Fibroblast of gingiva (primary cell): ENCODE results near the gene HNRNPUL2.
"Not testable (repeated sequence)": the region's sequence is repeated elsewhere in the genome, so short reads cannot be mapped to it uniquely, and the experiment has no call there.

Experiments used
- DNase-seq: peaks from one replicate; pipeline ENCODE4 v3.0.0-alpha.2; 2011; ENCODE audit warnings: low read depth

The HNRNPUL2 gene

GRCh38 chr11:62703921-62704320, 23.3 kb downstream of the HNRNPUL2 start:
- DNase-seq = not testable (repeated sequence)

GRCh38 chr11:62702246-62702645, 25.0 kb downstream of the HNRNPUL2 start:
- no peak for DNase-seq

GRCh38 chr11:62694455-62695167, 32.6 kb downstream of the HNRNPUL2 start:
- DNase-seq = peak; percentile 81

GRCh38 chr11:62693624-62694023, 33.6 kb downstream of the HNRNPUL2 start:
- DNase-seq = not testable (repeated sequence)

- peak; percentile 96 for DNase-seq
These were observed 37.7 kb downstream of the HNRNPUL2 start, which contains the start of gene LRRN4CL for GRCh38 chr11:62689421-62690183. Gene LRRN4CL, minus strand, starts transcription at chr11:62689530. Its CDS starts 1,022 bp downstream, at chr11:62688508.

- DNase-seq = no peak
These were observed 38.8 kb downstream of the HNRNPUL2 start for GRCh38 chr11:62688491-62688890.

GRCh38 chr11:62687508-62688396, 39.5 kb downstream of the HNRNPUL2 start:
- no peak for DNase-seq

GRCh38 chr11:62682518-62682917, 44.7 kb downstream of the HNRNPUL2 start:
- no peak for DNase-seq

- DNase-seq = peak; percentile 88
These were observed 46.4 kb downstream of the HNRNPUL2 start for GRCh38 chr11:62680825-62681240.

GRCh38 chr11:62678770-62679696, 48.2 kb downstream of the HNRNPUL2 start, which contains the start of gene UBXN1:
Gene UBXN1, minus strand, starts transcription at chr11:62679073. Its CDS starts 150 bp downstream, at chr11:62678923.
- DNase-seq = peak; percentile 97

GRCh38 chr11:62678433-62678769, 48.9 kb downstream of the HNRNPUL2 start:
- DNase-seq = no peak

GRCh38 chr11:62677714-62678113, 49.5 kb downstream of the HNRNPUL2 start:
- no peak for DNase-seq

GRCh38 chr11:62677156-62677555, 50.1 kb downstream of the HNRNPUL2 start:
- DNase-seq = peak; percentile 30

GRCh38 chr11:62676698-62677097, 50.6 kb downstream of the HNRNPUL2 start:
- no peak for DNase-seq

GRCh38 chr11:62675415-62675814, 51.8 kb downstream of the HNRNPUL2 start:
- not testable (repeated sequence) for DNase-seq

GRCh38 chr11:62673196-62673525, 54.1 kb downstream of the HNRNPUL2 start:
- no peak for DNase-seq

- DNase-seq = peak; percentile 87
These were observed 55.5 kb downstream of the HNRNPUL2 start, which contains the start of the genes LBHD1 and UQCC3 for GRCh38 chr11:62671608-62672389. Gene LBHD1, minus strand, starts transcription at chr11:62672267. Its CDS starts 2,236 bp downstream, at chr11:62670031. Gene UQCC3, plus strand, starts transcription at chr11:62671673. Its CDS starts 73 bp downstream, at chr11:62671746.

GRCh38 chr11:62671236-62671607, 56.0 kb downstream of the HNRNPUL2 start:
- no peak for DNase-seq

GRCh38 chr11:62669420-62670161, 57.7 kb downstream of the HNRNPUL2 start:
- no peak for DNase-seq
